Measurements from ENCODE around the gene SERINC5.

GRCh38 chr5:80078921-80079320, 176.9 kb downstream of the SERINC5 start:
- TF ChIP-seq CTCF (conservative IDR thresholded peaks at IDR 0.05 in 1 of 2, IDR thresholded peaks at IDR 0.05 in 1 of 2; ENCODE audit: extremely low read depth in 1 of 2, insufficient read depth in 1 of 2, low read depth in 1 of 2, low read length in 2 of 2) (no peak), EZH2 (IDR thresholded peaks at IDR 0.05; ENCODE audit: borderline replicate concordance, low read length) (no peak)
